CD14-positive monocyte (primary cell): ENCODE data around the gene ABTB2. TPM values are rescaled to one million over a fixed set of nuclear protein-coding genes. Genes with fewer than 3 reads are reported as not detected.
A peak's percentile ranks its signal among the peaks of the same experiment; 100 is the strongest.

Source experiments
- DNase-seq, 3 donors: peaks; one replicate each; pipeline ENCODE4 v3.0.0-alpha.2; 2011 to 2022
- H2AFZ ChIP-seq: 2 replicates; pipeline ENCODE4 v1.6.0; 2012; ENCODE audit warnings: mild to moderate bottlenecking, low read depth, low read length, inconsistent platforms; ENCODE audit not compliant: insufficient read depth, poor library complexity, severe bottlenecking
- H3K27ac ChIP-seq, 2 donors: 1 replicate in 1 of 2; 2 replicates in 1 of 2; pipeline ENCODE4 v1.5.1; 2012 to 2013; ENCODE audit warnings: low read length in 2 of 2, control low read depth in 1 of 2, inconsistent platforms in 1 of 2, low read depth in 1 of 2, mild to moderate bottlenecking in 1 of 2
- H3K27me3 ChIP-seq, 2 donors: one replicate each; pipeline versions ENCODE4 v1.6.0 to v1.6.1; 2011 to 2013; ENCODE audit warnings: low read length in 2 of 2; ENCODE audit not compliant: control insufficient read depth in 2 of 2, insufficient read depth in 2 of 2
- H3K36me3 ChIP-seq, 2 donors: replicated peaks in 1 of 2; 1 replicate in 1 of 2; 2 replicates in 1 of 2; pipeline versions ENCODE4 v1.5.1 to v1.6.1; 2012 to 2013; ENCODE audit warnings: low read length in 2 of 2, control low read depth in 1 of 2, inconsistent platforms in 1 of 2, mild to moderate bottlenecking in 1 of 2; ENCODE audit not compliant: insufficient read depth in 2 of 2, control insufficient read depth in 1 of 2
- H3K4me1 ChIP-seq, 2 donors: 1 replicate in 1 of 2; 2 replicates in 1 of 2; pipeline versions ENCODE4 v1.5.1 to v1.6.1; 2012 to 2013; ENCODE audit warnings: low read length in 2 of 2, control low read depth in 1 of 2, inconsistent platforms in 1 of 2, mild to moderate bottlenecking in 1 of 2, moderate library complexity in 1 of 2; ENCODE audit not compliant: insufficient read depth in 2 of 2, control insufficient read depth in 1 of 2
- H3K4me2 ChIP-seq: replicated peaks from 2 replicates; pipeline ENCODE3; 2012; ENCODE audit warnings: low read length, moderate library complexity, mild to moderate bottlenecking; ENCODE audit not compliant: poor library complexity, severe bottlenecking; ENCODE audit errors: extremely low read depth
- H3K4me3 ChIP-seq, 3 experiments: fragments of 200-600 bp in 1 of 3; sonication (generic) in 1 of 3; replicated peaks in 1 of 3; 1 replicate in 2 of 3; 2 replicates in 1 of 3; pipeline ENCODE4 v1.5.1; 2011 to 2013; ENCODE audit warnings: low read length in 3 of 3, mild to moderate bottlenecking in 3 of 3, control low read depth in 2 of 3, low read depth in 2 of 3, inconsistent platforms in 1 of 3, moderate library complexity in 1 of 3
- H3K79me2 ChIP-seq: 2 replicates; pipeline ENCODE4 v1.6.0; 2012; ENCODE audit warnings: mild to moderate bottlenecking, control low read depth, inconsistent platforms, low read length, moderate library complexity; ENCODE audit not compliant: insufficient read depth
- H3K9ac ChIP-seq: 2 replicates; pipeline ENCODE4 v1.6.0; 2017; ENCODE audit warnings: low read length, mild to moderate bottlenecking; ENCODE audit not compliant: insufficient read depth, poor library complexity, severe bottlenecking
- H3K9me3 ChIP-seq, 2 donors: replicated peaks in 1 of 2; 1 replicate in 1 of 2; 2 replicates in 1 of 2; pipeline versions ENCODE4 v1.5.1 to v1.6.1; 2012 to 2013; ENCODE audit warnings: low read length in 2 of 2, control low read depth in 1 of 2; ENCODE audit not compliant: control insufficient read depth in 1 of 2, insufficient read depth in 1 of 2
- H4K20me1 ChIP-seq: 2 replicates; pipeline ENCODE4 v1.6.0; 2012; ENCODE audit warnings: mild to moderate bottlenecking, low read length, control low read depth, moderate library complexity; ENCODE audit not compliant: insufficient read depth
- H3K27ac Mint-ChIP-seq, 7 donors: one replicate each; pipeline ENCODE4 v1.8.0; 2020; ENCODE audit warnings: mild to moderate bottlenecking in 7 of 7, mixed read lengths in 7 of 7, moderate library complexity in 6 of 7, inconsistent platforms in 2 of 7
- H3K27me3 Mint-ChIP-seq, 3 donors: one replicate each; pipeline ENCODE4 v1.8.0; 2021 to 2022; ENCODE audit warnings: low read depth in 3 of 3, mild to moderate bottlenecking in 3 of 3, mixed read lengths in 3 of 3, moderate library complexity in 3 of 3, inconsistent platforms in 1 of 3
- H3K36me3 Mint-ChIP-seq, 2 donors: one replicate each; pipeline ENCODE4 v1.8.0; 2020; ENCODE audit warnings: mixed read lengths in 2 of 2, inconsistent platforms in 1 of 2, mild to moderate bottlenecking in 1 of 2
- H3K4me1 Mint-ChIP-seq: one replicate; pipeline ENCODE4 v1.8.0; 2020; ENCODE audit warnings: mild to moderate bottlenecking, mixed read lengths
- H3K4me3 Mint-ChIP-seq, 2 donors: one replicate each; pipeline ENCODE4 v1.8.0; 2020; ENCODE audit warnings: mild to moderate bottlenecking in 2 of 2, mixed read lengths in 2 of 2, moderate library complexity in 1 of 2
- H3K9me3 Mint-ChIP-seq, 7 donors: one replicate each; pipeline ENCODE4 v1.8.0; 2020 to 2022; ENCODE audit warnings: mixed read lengths in 7 of 7, mild to moderate bottlenecking in 6 of 7, moderate library complexity in 6 of 7, inconsistent platforms in 2 of 7
- CTCF ChIP-seq: fragments of 200-600 bp; IDR thresholded peaks from one replicate; pipeline ENCODE4 v1.8.0; 2022; ENCODE audit warnings: antibody characterized with exemption, mild to moderate bottlenecking
- WGBS: methylation state at CpG from one replicate; pipeline ENCODE4 v1.1.5; 2013; ENCODE audit warnings: missing lambda C conversion rate; ENCODE audit not compliant: insufficient coverage; 5-methylcytosine and 5-hydroxymethylcytosine counted together
- intact Hi-C, 2 donors: fragments of 100-400 bp; cut with micrococcal nuclease; formaldehyde crosslinking; loops; one replicate each; pipeline versions ENCODE4 v1.15.0 to v1.15.1; 2023
- polyA plus RNA-seq, 3 donors: library from polyadenylated mRNA; depleted of rRNA in 1 of 3; unstranded in 2 of 3; stranded (reverse) in 1 of 3; fragments of 300-500 nt in 2 of 3; fragments of >200 nt in 1 of 3; fragmentation: Illumina TruSeq in 2 of 3; gene quantifications; 1 replicate in 2 of 3; 2 replicates in 1 of 3; pipeline ENCODE4 v1.2.3, GENCODE V29; 2012 to 2021

Gene ABTB2
- polyA plus RNA-seq, 3 donors = 0.25 to 1.7 (median 0.26) TPM

- H3K4me3 ChIP-seq = no peak overlapping the region
- no peaks in the 10 kb centered on the region for H3K9me3 ChIP-seq
- peaks cover 0 to 2% of the 10 kb centered on the region in 2 donors for H3K4me1 ChIP-seq
- TF ChIP-seq CTCF = no peak
- H3K27ac ChIP-seq = no peak overlapping the region
- peaks cover 0 to 1% (median 0%) of the 10 kb centered on the region in 3 donors for H3K27me3 Mint-ChIP-seq
- intact Hi-C loops = no loop called here
- no peaks in the 10 kb centered on the region for H4K20me1 ChIP-seq
- H3K36me3 Mint-ChIP-seq = no peaks in the 10 kb centered on the region
- no peak for DNase-seq
- no peak overlapping the region for H3K4me3 Mint-ChIP-seq
- no peaks in the 10 kb centered on the region for H3K79me2 ChIP-seq
- no peaks in the 10 kb centered on the region for H3K9me3 Mint-ChIP-seq
- H3K4me2 ChIP-seq = no peak overlapping the region
- H3K9ac ChIP-seq = no peak overlapping the region
- H3K4me1 Mint-ChIP-seq = peaks cover 9% of the 10 kb centered on the region
- no CpG with 5 or more reads among the region's 1 CpG for WGBS
- no peak overlapping the region for H3K27ac Mint-ChIP-seq
- no peaks in the 10 kb centered on the region for H3K27me3 ChIP-seq
- no peaks in the 10 kb centered on the region for H3K36me3 ChIP-seq
- H2AFZ ChIP-seq = no peak overlapping the region
These were observed 141.9 kb downstream of the ABTB2 start for GRCh38 chr11:34215806-34216453.

DNA sequence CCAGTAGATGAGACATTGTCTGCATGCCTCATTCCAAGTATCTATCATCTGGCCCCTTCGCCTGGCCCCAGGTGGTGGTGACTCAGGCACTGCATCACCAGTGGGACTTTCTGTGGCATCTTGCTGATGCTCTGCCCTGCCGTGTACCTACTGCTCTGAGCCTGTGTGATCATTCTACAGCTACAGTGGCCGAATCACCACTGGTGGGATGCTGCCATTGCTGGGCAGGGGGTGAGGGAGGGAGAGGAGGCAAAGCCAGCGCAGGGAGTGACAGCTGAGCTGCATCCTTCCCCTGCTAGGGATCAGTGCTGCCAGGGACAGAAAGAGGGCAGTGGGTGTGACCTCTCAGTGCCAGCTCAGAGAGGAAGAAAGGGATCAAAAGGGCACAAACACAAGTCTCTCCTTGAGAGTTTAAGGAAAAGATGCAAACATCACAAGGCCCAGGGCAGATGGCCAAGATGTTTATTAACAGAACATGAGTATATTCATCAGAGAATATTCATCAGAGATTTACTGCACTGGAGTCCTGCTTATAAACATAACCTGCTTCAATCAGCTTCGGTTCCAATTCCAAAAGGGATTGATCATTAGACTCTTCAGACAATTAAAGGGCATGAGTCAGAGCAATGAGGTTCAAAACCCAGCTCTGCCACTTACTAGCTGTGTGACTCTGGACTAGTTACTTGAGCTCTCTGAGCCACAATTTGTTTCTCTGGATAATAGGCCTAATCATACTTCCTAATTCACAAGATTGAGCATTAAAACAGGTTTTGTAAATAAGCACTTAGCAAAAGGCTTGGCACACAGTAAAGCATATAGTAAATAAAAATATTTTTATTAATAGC lies 142.6 kb downstream of the ABTB2 start:
- H3K4me3 ChIP-seq = no peak overlapping the region
- intact Hi-C loops = no loop called here
- no peak overlapping the region for H3K9ac ChIP-seq
- no peaks in the 10 kb centered on the region for H3K79me2 ChIP-seq
- Mint-ChIP-seq H3K36me3 (no peaks in the 10 kb centered on the region), H3K27me3 (peaks cover 0 to 1% (median 0%) of the 10 kb centered on the region in 3 donors), H3K4me3 (no peak overlapping the region), H3K27ac (peak overlapping the region in 1 of 7 donors; percentile 30), H3K9me3 (no peaks in the 10 kb centered on the region), H3K4me1 (peaks cover 9% of the 10 kb centered on the region)
- peaks cover 0 to 2% of the 10 kb centered on the region in 2 donors for H3K4me1 ChIP-seq
- no peak overlapping the region for H2AFZ ChIP-seq
- H3K36me3 ChIP-seq = no peaks in the 10 kb centered on the region
- WGBS = 88% methylated on average over 5 of the region's 5 CpGs
- H4K20me1 ChIP-seq = no peaks in the 10 kb centered on the region
- H3K4me2 ChIP-seq = no peak overlapping the region
- no peaks in the 10 kb centered on the region for H3K9me3 ChIP-seq
- H3K27me3 ChIP-seq = no peaks in the 10 kb centered on the region
- DNase-seq = peak in 1 of 3 donors; percentile 78
- no peak overlapping the region for H3K27ac ChIP-seq
- no peak for TF ChIP-seq CTCF
